Limb (tissue), 2 donors: ENCODE results near the gene FAM171A1.
"Not testable (repeated sequence)": the region's sequence is repeated elsewhere in the genome, so short reads cannot be mapped to it uniquely, and the experiment has no call there.

Experiments
- DNase-seq, 2 donors: peaks; one replicate each; pipeline ENCODE4 v3.0.0-alpha.2; 2016; ENCODE audit errors: extremely low spot score in 2 of 2

Gene FAM171A1

GRCh38 chr10:15293862-15294842 is 76.9 kb downstream of the FAM171A1 start:
- DNase-seq = no peak

- no peak for DNase-seq
Measured at GRCh38 chr10:15290671-15291070, 80.4 kb downstream of the FAM171A1 start.

GRCh38 chr10:15290150-15290549 is 80.9 kb downstream of the FAM171A1 start:
- no peak for DNase-seq

- DNase-seq = no peak
Measured at GRCh38 chr10:15280974-15281373, 90.1 kb downstream of the FAM171A1 start.

- no peak for DNase-seq
Measured at GRCh38 chr10:15280462-15280861, 90.6 kb downstream of the FAM171A1 start.

- no peak for DNase-seq
Measured at GRCh38 chr10:15279236-15279635, 91.9 kb downstream of the FAM171A1 start.

- no peak for DNase-seq
Measured at GRCh38 chr10:15278786-15279185, 92.3 kb downstream of the FAM171A1 start.

- not testable (repeated sequence) for DNase-seq
Measured at GRCh38 chr10:15276039-15276438, 95.0 kb downstream of the FAM171A1 start.

GRCh38 chr10:15269838-15270237 is 101.3 kb downstream of the FAM171A1 start:
- not testable (repeated sequence) for DNase-seq

- DNase-seq = no peak
Measured at GRCh38 chr10:15267496-15267895, 103.6 kb downstream of the FAM171A1 start.

GRCh38 chr10:15266117-15266516 is 105.0 kb downstream of the FAM171A1 start:
- DNase-seq = no peak

GRCh38 chr10:15265558-15265957 is 105.5 kb downstream of the FAM171A1 start:
- DNase-seq = no peak

- peak in 1 of 2 donors; percentile 43 for DNase-seq
Measured at GRCh38 chr10:15265056-15265455, 106.0 kb downstream of the FAM171A1 start.

GRCh38 chr10:15263657-15264323 is 107.3 kb downstream of the FAM171A1 start:
- no peak for DNase-seq

- DNase-seq = peak in 1 of 2 donors; percentile 21
Measured at GRCh38 chr10:15262036-15262713, 108.9 kb downstream of the FAM171A1 start.

- DNase-seq = no peak
Measured at GRCh38 chr10:15259136-15259535, 112.0 kb downstream of the FAM171A1 start.

GRCh38 chr10:15258255-15258654 is 112.8 kb downstream of the FAM171A1 start:
- no peak for DNase-seq

- DNase-seq = no peak
Measured at GRCh38 chr10:15255961-15256360, 115.1 kb downstream of the FAM171A1 start.

- DNase-seq = no peak
Measured at GRCh38 chr10:15254808-15255648, 116.1 kb downstream of the FAM171A1 start.

GRCh38 chr10:15253951-15254807 is 116.9 kb downstream of the FAM171A1 start:
- DNase-seq = no peak
